Liver (tissue), 9 donors: Measurements from ENCODE around the gene P2RX5. TPM values are rescaled to one million over a fixed set of nuclear protein-coding genes. Genes with fewer than 3 reads are reported as not detected.

ENCODE experiments used
- DNase-seq: peaks from one replicate; pipeline ENCODE4 v3.0.0-alpha.2; 2017; ENCODE audit warnings: low spot score
- H3K27ac ChIP-seq, 2 donors: one replicate each; pipeline ENCODE4 v1.7.0; 2013; ENCODE audit warnings: inconsistent platforms in 2 of 2, low read length in 2 of 2, control low read depth in 1 of 2, low read depth in 1 of 2, mild to moderate bottlenecking in 1 of 2
- H3K27me3 ChIP-seq, 4 donors: one replicate each; pipeline versions ENCODE4 v1.6.1 to v1.7.0; 2013; ENCODE audit warnings: low read length in 3 of 4, inconsistent platforms in 1 of 4, mild to moderate bottlenecking in 1 of 4, moderate library complexity in 1 of 4; ENCODE audit not compliant: control insufficient read depth in 4 of 4, insufficient read depth in 4 of 4
- H3K36me3 ChIP-seq, 4 donors: one replicate each; pipeline versions ENCODE4 v1.6.1 to v1.7.0; 2013; ENCODE audit warnings: low read length in 3 of 4, mild to moderate bottlenecking in 3 of 4, low read depth in 1 of 4, moderate library complexity in 1 of 4; ENCODE audit not compliant: control insufficient read depth in 4 of 4, insufficient read depth in 3 of 4
- H3K4me1 ChIP-seq, 4 donors: one replicate each; pipeline versions ENCODE4 v1.6.1 to v1.7.0; 2013; ENCODE audit warnings: low read length in 3 of 4, mild to moderate bottlenecking in 3 of 4, moderate library complexity in 1 of 4; ENCODE audit not compliant: control insufficient read depth in 4 of 4, insufficient read depth in 4 of 4
- H3K4me3 ChIP-seq, 3 donors: one replicate each; pipeline versions ENCODE4 v1.6.1 to v1.7.0; 2013; ENCODE audit warnings: low read length in 3 of 3, control low read depth in 1 of 3, low read depth in 1 of 3, mild to moderate bottlenecking in 1 of 3
- H3K9ac ChIP-seq, 2 donors: one replicate each; pipeline ENCODE4 v1.7.0; 2013; ENCODE audit warnings: low read length in 2 of 2, mild to moderate bottlenecking in 2 of 2, moderate library complexity in 2 of 2, control low read depth in 1 of 2, low read depth in 1 of 2
- H3K9me3 ChIP-seq, 4 donors: one replicate each; pipeline versions ENCODE4 v1.6.1 to v1.7.0; 2013; ENCODE audit warnings: low read length in 3 of 4; ENCODE audit not compliant: control insufficient read depth in 4 of 4
- EGR1 ChIP-seq, 2 donors: IDR thresholded peaks; 2 replicates each; pipeline ENCODE4 v1.6.1; 2016 to 2018; ENCODE audit warnings: antibody characterized with exemption in 2 of 2, low read depth in 2 of 2
- FOXA1 ChIP-seq: IDR thresholded peaks from 2 replicates; pipeline ENCODE4 v1.6.1; 2016; ENCODE audit warnings: antibody characterized with exemption
- FOXA2 ChIP-seq: IDR thresholded peaks from 2 replicates; pipeline ENCODE4 v1.6.1; 2016; ENCODE audit warnings: antibody characterized with exemption
- GABPA ChIP-seq, 2 donors: IDR thresholded peaks in 1 of 2; conservative IDR thresholded peaks in 1 of 2; 2 replicates each; pipeline ENCODE4 v1.6.1; 2016; ENCODE audit warnings: antibody characterized with exemption in 2 of 2, mild to moderate bottlenecking in 1 of 2, moderate library complexity in 1 of 2
- HNF4G ChIP-seq: IDR thresholded peaks from 2 replicates; pipeline ENCODE4 v1.6.1; 2016; ENCODE audit warnings: antibody characterized with exemption
- JUND ChIP-seq, 2 donors: IDR thresholded peaks; 2 replicates each; pipeline ENCODE4 v1.6.1; 2016; ENCODE audit warnings: antibody characterized with exemption in 2 of 2
- MAX ChIP-seq: IDR thresholded peaks from 2 replicates; pipeline ENCODE4 v1.6.1; 2016; ENCODE audit warnings: antibody characterized with exemption
- RAD21 ChIP-seq, 2 donors: IDR thresholded peaks; 2 replicates each; pipeline ENCODE4 v1.6.1; 2016; ENCODE audit warnings: antibody characterized with exemption in 2 of 2, mild to moderate bottlenecking in 2 of 2
- REST ChIP-seq: IDR thresholded peaks from 2 replicates; pipeline ENCODE4 v1.6.1; 2016; ENCODE audit warnings: antibody characterized with exemption, mild to moderate bottlenecking
- RXRA ChIP-seq, 2 donors: IDR thresholded peaks; 2 replicates each; pipeline ENCODE4 v1.6.1; 2017 to 2018; ENCODE audit warnings: antibody characterized with exemption in 2 of 2, mild to moderate bottlenecking in 1 of 2
- SP1 ChIP-seq: IDR thresholded peaks from 2 replicates; pipeline ENCODE4 v1.6.1; 2018; ENCODE audit warnings: antibody characterized with exemption, mild to moderate bottlenecking
- TAF1 ChIP-seq: conservative IDR thresholded peaks from 2 replicates; pipeline ENCODE4 v1.6.1; 2016; ENCODE audit warnings: antibody characterized with exemption, mild to moderate bottlenecking
- YY1 ChIP-seq: IDR thresholded peaks from 2 replicates; pipeline ENCODE4 v1.6.1; 2016; ENCODE audit warnings: antibody characterized with exemption, mild to moderate bottlenecking
- WGBS: extraction: QIAGEN DNeasy Blood & Tissue Kit; methylation state at CpG from one replicate; pipeline ENCODE4 v1.1.7; 2013; 5-methylcytosine and 5-hydroxymethylcytosine counted together
- polyA plus RNA-seq, 2 donors: library from polyadenylated mRNA; stranded (reverse) in 1 of 2; unstranded in 1 of 2; fragments of 200-250 nt in 1 of 2; fragments of >200 nt in 1 of 2; fragmentation: Nextera tagmentation in 1 of 2; extraction: Ambion mirVana in 1 of 2; gene quantifications; one replicate each; pipeline versions ENCODE4 v1.2.1 to v1.2.3, GENCODE V29; 2013 to 2015
- total RNA-seq, 2 donors: library from RNA; depleted of rRNA; stranded (reverse); fragments of >200 nt; gene quantifications; one replicate each; pipeline ENCODE4 v1.2.3, GENCODE V29; 2014
- TF ChIP-seq, protein P1 (sequence below): IDR thresholded peaks from 2 replicates; pipeline ENCODE4 v1.6.1; 2016; ENCODE audit warnings: antibody characterized with exemption
- donor health status: healthy.
- donor health status: healthy.
- donor health status: healthy.
- donor health status: healthy.
- donor health status: healthy.

The P2RX5 gene
- total and polyA plus RNA-seq, 4 donors: 0.31 to 1.8 (median 1.1) TPM

- Histone ChIP-seq H3K4me1 (no peaks in the 10 kb centered on the region), H3K9ac (no peak overlapping the region), H3K27me3 (no peaks in the 10 kb centered on the region), H3K9me3 (no peaks in the 10 kb centered on the region), H3K4me3 (no peak overlapping the region), H3K27ac (no peak overlapping the region), H3K36me3 (no peaks in the 10 kb centered on the region)
- TF ChIP-seq RXRA (IDR thresholded peaks at IDR 0.05) (no peak), JUND (IDR thresholded peaks at IDR 0.05) (no peak), GABPA (IDR thresholded peaks at IDR 0.05 in 1 of 2, conservative IDR thresholded peaks at IDR 0.05 in 1 of 2) (no peak), EGR1 (IDR thresholded peaks at IDR 0.05; ENCODE audit: low read depth in 2 of 2) (no peak), TAF1 (no peak), SP1 (no peak), RAD21 (IDR thresholded peaks at IDR 0.05) (no peak), FOXA2 (no peak), HNF4G (no peak), MAX (no peak), REST (no peak)
- TF ChIP-seq, protein P1, sequence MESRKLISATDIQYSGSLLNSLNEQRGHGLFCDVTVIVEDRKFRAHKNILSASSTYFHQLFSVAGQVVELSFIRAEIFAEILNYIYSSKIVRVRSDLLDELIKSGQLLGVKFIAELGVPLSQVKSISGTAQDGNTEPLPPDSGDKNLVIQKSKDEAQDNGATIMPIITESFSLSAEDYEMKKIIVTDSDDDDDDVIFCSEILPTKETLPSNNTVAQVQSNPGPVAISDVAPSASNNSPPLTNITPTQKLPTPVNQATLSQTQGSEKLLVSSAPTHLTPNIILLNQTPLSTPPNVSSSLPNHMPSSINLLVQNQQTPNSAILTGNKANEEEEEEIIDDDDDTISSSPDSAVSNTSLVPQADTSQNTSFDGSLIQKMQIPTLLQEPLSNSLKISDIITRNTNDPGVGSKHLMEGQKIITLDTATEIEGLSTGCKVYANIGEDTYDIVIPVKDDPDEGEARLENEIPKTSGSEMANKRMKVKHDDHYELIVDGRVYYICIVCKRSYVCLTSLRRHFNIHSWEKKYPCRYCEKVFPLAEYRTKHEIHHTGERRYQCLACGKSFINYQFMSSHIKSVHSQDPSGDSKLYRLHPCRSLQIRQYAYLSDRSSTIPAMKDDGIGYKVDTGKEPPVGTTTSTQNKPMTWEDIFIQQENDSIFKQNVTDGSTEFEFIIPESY: no peak
- no peak for DNase-seq
- 69% methylated on average over 20 of the region's 20 CpGs for WGBS
Observed at GRCh38 chr17:3679531-3680126, 16.3 kb downstream of the P2RX5 start.

- Histone ChIP-seq H3K9ac (no peak overlapping the region), H3K9me3 (no peaks in the 10 kb centered on the region), H3K4me1 (no peaks in the 10 kb centered on the region), H3K4me3 (no peak overlapping the region), H3K27me3 (no peaks in the 10 kb centered on the region), H3K36me3 (no peaks in the 10 kb centered on the region), H3K27ac (no peak overlapping the region)
- no peak for DNase-seq
- WGBS: 90% methylated on average over 27 of the region's 27 CpGs
- TF ChIP-seq RAD21 (IDR thresholded peaks at IDR 0.05) (no peak), YY1 (no peak), REST (no peak), SP1 (no peak), FOXA1 (no peak), TAF1 (no peak), HNF4G (no peak)
- TF ChIP-seq, protein P1: no peak
Observed at GRCh38 chr17:3678821-3679530, 17.0 kb downstream of the P2RX5 start.
